ENCODE results near the gene PFKFB2.

Gene PFKFB2

GRCh38 chr1:207058252-207058651 lies 5.2 kb downstream of the PFKFB2 start:
- peaks cover 45% of the 10 kb centered on the region for H3K27me3 ChIP-seq
- no peak overlapping the region for H3K4me3 ChIP-seq (ENCODE audit: low read depth, low read length)
- no peaks in the 10 kb centered on the region for H3K9me3 ChIP-seq
- DNase-seq: no peak
- no peaks in the 10 kb centered on the region for H3K36me3 ChIP-seq
- TF ChIP-seq, protein P1, sequence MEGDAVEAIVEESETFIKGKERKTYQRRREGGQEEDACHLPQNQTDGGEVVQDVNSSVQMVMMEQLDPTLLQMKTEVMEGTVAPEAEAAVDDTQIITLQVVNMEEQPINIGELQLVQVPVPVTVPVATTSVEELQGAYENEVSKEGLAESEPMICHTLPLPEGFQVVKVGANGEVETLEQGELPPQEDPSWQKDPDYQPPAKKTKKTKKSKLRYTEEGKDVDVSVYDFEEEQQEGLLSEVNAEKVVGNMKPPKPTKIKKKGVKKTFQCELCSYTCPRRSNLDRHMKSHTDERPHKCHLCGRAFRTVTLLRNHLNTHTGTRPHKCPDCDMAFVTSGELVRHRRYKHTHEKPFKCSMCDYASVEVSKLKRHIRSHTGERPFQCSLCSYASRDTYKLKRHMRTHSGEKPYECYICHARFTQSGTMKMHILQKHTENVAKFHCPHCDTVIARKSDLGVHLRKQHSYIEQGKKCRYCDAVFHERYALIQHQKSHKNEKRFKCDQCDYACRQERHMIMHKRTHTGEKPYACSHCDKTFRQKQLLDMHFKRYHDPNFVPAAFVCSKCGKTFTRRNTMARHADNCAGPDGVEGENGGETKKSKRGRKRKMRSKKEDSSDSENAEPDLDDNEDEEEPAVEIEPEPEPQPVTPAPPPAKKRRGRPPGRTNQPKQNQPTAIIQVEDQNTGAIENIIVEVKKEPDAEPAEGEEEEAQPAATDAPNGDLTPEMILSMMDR (IDR thresholded peaks at IDR 0.05; ENCODE audit: low read depth, low read length): no peak
- no peaks in the 10 kb centered on the region for H3K4me1 ChIP-seq

- TF ChIP-seq, protein P1 (IDR thresholded peaks at IDR 0.05; ENCODE audit: low read depth, low read length): peak; percentile 17; the same call in 1 of the 2 replicates
- Histone ChIP-seq H3K27me3 (peaks cover 42% of the 10 kb centered on the region), H3K4me1 (no peaks in the 10 kb centered on the region), H3K36me3 (no peaks in the 10 kb centered on the region), H3K4me3 (ENCODE audit: low read depth, low read length) (no peak overlapping the region), H3K9me3 (no peaks in the 10 kb centered on the region)
- DNase-seq: no peak
These were observed 6.1 kb downstream of the PFKFB2 start for GRCh38 chr1:207058878-207059867.

- TF ChIP-seq, protein P1 (IDR thresholded peaks at IDR 0.05; ENCODE audit: low read depth, low read length): no peak
- H3K36me3 ChIP-seq: no peaks in the 10 kb centered on the region
- H3K4me1 ChIP-seq: no peaks in the 10 kb centered on the region
- DNase-seq: no peak
- peaks cover 37% of the 10 kb centered on the region for H3K27me3 ChIP-seq
- H3K4me3 ChIP-seq (ENCODE audit: low read depth, low read length): no peak overlapping the region
- H3K9me3 ChIP-seq: no peaks in the 10 kb centered on the region
These were observed 6.8 kb downstream of the PFKFB2 start for GRCh38 chr1:207059881-207060280.

DNA sequence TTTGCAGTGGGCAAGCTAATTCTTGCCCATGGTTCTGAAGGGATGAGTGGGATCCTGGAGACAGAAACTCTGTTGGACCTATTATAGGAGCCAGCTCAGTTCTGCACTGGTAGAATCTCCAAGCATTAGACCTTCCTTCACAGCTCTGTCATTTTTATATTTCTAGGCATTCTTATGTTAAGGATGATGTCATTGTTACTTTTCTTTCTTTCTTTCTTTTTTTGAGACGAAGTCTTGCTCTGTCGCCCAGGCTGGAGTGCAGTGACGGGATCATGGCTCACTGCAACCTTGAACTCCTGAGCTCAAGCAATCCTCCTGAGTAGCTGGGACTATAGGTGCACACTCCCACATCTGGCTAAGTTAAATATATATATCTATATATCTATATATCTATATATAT lies 7.5 kb downstream of the PFKFB2 start:
- Histone ChIP-seq H3K36me3 (no peaks in the 10 kb centered on the region), H3K4me1 (no peaks in the 10 kb centered on the region), H3K9me3 (no peaks in the 10 kb centered on the region), H3K4me3 (ENCODE audit: low read depth, low read length) (no peak overlapping the region), H3K27me3 (peaks cover 35% of the 10 kb centered on the region)
- DNase-seq: no peak
- TF ChIP-seq, protein P1 (IDR thresholded peaks at IDR 0.05; ENCODE audit: low read depth, low read length): no peak

- TF ChIP-seq, protein P1 (IDR thresholded peaks at IDR 0.05; ENCODE audit: low read depth, low read length): no peak
- no peaks in the 10 kb centered on the region for H3K36me3 ChIP-seq
- H3K9me3 ChIP-seq: no peaks in the 10 kb centered on the region
- no peak for DNase-seq
- H3K27me3 ChIP-seq: peaks cover 20% of the 10 kb centered on the region
- H3K4me1 ChIP-seq: no peaks in the 10 kb centered on the region
- no peak overlapping the region for H3K4me3 ChIP-seq (ENCODE audit: low read depth, low read length)
These were observed 9.0 kb downstream of the PFKFB2 start for GRCh38 chr1:207062058-207062457.

DNA sequence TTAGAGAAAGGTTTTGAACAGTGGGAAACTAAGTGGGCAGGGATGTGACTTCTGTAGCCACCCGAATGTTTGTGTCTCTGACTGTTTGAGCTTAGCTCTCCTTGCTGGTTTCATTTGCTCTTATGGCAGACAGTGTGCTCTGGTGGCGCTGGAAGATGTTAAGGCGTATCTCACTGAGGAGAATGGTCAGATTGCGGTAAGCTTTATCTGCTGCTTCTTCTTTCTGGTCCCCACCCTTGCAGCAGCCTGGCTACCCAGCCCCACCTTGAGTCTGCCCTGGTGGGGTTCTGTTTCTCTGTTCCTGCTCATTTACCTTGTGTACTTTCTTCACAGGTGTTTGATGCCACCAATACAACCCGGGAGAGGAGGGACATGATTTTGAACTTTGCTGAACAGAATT lies 9.9 kb downstream of the PFKFB2 start:
- H3K4me1 ChIP-seq: no peaks in the 10 kb centered on the region

More for the DNA sequence above, 9.9 kb downstream of the PFKFB2 start:
- H3K27me3 ChIP-seq: peaks cover 13% of the 10 kb centered on the region
- no peak for DNase-seq
- no peaks in the 10 kb centered on the region for H3K36me3 ChIP-seq
- H3K4me3 ChIP-seq (ENCODE audit: low read depth, low read length): no peak overlapping the region
- H3K9me3 ChIP-seq: no peaks in the 10 kb centered on the region
- TF ChIP-seq, protein P1 (IDR thresholded peaks at IDR 0.05; ENCODE audit: low read depth, low read length): no peak

Measured in BE2C (cell line).